HG03432 (cell line): ENCODE results near the gene FTO.

Source experiments
- ATAC-seq: cut with Tn5 transposase; IDR thresholded peaks from one replicate; pipeline ENCODE4 v1.9.1; 2021; ENCODE audit warnings: mild to moderate bottlenecking, moderate library complexity; ENCODE audit not compliant: unreplicated experiment

The FTO gene

DNA sequence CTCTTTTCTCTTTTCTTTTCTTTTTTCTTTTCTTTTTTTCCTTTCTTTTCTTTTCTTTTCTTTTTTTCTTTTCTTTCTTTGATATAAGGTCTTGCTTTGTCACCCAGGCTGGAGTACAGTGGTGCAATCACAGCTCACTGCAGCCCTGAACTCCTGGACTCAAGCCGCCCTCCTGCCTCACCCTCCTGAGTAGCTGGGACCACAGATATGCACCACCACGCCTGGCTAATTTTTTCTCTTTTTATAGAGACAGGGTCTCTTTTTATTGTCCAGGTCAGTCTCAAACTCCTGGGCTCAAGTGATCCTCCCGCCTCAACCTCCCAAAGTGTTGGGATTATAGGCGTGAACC lies 436.8 kb downstream of the FTO start:
- ATAC-seq: no peak

DNA sequence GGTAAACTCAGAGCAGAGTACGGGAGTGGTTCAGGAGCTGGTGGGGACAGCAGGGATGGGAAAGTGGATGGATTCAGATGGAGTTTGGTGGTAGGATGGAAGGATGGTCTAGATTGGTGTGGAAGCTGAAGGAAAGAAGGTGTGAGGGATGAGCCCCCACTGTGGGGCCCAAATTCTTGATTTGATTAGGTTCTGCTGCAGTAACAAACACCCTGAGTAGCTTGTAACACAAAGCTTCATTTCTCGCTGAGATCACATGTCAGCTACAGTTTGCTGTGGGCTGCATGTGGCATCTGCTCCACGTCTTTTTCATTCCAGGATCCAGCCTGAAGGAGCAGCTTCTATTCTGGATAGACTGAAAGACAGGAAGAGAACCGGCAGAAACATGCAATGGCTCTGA lies 438.8 kb downstream of the FTO start:
- no peak for ATAC-seq

DNA sequence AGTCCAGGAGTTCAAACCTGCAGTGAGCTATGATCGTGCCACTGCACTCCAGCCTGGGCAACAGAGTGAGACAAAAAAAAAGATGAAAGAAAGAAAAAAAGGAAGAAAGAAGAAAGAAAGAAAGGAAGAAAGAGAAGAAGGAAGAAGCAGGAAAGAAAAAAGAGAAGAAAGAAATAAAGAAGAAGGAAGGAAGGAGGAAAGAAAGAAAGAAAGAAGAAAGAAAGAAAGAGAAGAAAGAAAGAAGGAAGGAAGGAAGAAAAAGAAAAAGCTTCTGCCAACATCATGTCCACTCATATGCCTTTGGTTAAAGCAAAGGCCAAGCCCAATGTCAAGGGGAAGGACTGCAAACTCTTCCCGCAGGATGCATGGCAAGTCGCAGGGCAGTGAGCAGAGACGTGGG lies 439.5 kb downstream of the FTO start:
- ATAC-seq: no peak

DNA sequence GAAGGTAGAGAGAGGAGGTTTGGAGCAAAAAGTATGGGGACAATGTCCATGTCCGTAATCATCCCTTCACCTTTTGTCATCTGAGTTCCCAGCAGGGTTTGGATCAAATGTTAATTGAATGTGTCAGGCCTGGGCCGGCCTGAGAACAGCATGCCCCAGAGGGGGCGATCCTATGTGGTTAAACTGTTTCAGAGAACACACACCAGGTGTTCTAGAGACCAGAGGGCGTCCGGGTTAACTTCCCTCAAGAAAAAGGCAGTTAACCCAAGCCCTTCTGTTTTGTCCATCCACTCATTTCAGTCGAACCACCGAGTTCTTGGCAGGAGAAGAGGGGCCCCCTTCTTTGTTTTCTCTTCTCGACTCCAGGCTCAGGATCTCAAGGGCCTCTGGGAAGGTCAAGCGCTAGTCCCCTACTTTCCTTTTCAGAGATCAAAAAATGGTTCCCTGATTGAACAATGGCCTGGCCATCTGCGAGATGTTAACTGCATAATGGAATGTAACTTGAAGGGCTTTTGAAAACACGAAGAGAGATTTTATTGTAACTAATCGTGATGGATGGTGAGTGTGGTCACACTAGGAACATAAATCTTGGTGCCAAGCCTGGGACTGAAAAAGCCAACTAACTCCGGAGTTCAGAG lies 440.1 kb downstream of the FTO start:
- no peak for ATAC-seq

DNA sequence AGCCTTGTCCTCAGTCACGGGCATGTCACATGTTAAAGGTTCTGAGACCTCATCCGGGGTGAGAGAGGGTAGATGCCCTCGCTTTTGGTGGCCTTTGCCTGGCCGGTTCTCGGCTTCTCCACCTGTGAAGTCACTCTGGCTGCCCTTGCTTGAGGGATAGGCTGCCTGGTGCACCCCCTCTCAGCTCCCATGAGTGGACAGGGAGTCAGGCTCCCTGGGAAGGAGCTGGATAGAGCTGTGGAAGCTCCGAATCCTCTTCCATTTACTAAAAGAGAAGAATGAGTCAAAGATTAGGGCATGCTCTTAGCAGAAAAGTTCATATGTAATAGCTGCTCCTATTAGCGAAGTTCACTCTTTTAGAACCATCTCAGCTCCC lies 440.6 kb downstream of the FTO start:
- no peak for ATAC-seq

DNA sequence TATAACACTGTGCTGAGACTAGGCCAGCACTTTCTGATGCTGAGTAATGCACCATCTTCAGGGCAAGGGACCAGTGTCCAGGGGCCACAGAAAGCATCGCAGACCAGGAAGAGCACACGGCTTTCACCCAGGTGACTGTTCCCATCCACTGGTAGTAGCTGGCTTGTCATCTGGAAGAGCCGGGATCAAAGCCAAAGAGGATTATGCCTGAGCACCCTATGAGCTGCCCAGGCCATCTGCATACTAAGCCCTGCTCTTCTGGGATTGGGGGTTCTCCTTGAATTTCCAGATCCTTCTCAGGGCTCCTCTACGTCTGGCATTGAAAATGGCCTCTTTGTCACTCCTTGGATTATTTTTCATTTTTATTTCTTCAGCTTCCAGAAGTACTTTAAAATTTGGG lies 441.9 kb downstream of the FTO start:
- ATAC-seq: no peak

DNA sequence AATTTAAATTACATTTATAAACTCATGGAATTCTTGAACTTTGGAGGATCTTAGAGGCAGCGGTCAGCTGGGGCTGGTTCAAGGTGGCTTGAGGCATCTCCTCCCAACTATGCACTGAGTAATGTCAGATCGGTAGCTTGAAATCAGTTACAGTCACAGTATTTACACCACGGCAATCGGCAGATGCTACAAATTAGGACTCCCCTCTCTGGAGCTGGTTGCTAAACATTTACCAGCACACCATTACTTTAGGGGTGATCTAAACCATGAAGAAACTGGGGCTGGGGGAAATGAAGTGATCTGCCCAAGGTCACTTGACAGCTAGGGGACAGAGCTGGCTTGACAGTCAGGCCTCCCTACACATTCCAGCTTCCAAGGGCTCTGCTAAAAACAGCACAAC lies 445.0 kb downstream of the FTO start:
- no peak for ATAC-seq

DNA sequence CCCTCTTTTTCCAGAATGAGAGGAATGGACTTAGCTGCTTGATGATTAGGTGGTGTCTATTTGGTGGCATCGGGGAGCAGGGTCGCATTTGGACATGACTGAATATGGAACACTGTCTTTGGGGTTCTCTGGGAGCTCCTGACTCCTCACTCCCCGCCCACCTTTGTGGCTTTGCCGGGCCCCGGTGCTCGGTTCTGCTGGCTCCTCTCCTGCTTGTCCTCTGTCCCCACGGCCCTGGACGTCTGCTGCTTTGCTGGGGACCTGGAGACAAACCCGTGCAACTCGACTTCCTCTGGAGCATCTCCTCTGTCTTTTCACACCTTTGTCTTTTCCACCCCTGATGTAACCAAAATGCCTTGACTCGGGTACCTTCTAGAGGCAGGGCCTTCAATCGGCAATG lies 446.9 kb downstream of the FTO start:
- ATAC-seq: no peak

DNA sequence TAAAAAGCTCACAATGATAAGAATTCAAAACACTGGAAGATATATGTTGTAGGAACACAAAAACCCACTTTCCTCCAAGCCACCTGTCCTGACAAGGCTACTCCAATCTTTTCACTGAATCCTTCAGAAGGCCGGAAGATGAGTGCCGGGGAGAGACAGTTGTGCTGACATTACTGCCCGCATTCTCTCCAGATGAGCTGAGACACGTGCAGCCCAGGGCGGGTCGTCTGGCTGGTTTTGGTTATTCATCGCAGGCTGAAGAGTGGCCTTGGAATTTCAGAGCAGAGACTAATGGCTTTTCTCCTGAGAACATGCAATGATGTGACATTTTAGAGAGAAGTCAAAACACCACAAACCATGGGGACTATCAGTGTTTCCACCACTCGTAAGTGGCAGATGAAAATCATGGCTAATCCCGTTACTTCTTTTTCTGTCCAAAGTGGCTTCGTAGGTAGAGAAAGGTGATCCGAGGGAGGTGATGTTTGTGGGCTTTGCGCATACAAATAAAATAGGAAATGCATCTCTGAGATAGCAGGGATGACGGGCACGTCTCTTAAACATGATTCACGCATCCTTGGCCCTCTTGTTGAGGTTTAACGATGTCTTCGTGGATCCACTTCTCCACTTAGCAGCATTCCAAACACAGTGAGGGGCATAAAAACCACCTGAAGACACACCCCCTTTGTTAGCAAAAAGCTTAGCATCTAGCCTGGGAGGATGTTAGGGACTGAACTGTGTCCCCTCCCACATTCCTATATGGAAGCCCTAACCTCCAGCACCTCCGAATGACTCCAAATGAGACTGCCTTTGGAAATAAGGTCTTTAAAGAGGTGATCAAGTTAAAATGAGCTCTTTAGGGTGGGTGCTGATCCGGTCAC lies 448.6 kb downstream of the FTO start:
- ATAC-seq: no peak

DNA sequence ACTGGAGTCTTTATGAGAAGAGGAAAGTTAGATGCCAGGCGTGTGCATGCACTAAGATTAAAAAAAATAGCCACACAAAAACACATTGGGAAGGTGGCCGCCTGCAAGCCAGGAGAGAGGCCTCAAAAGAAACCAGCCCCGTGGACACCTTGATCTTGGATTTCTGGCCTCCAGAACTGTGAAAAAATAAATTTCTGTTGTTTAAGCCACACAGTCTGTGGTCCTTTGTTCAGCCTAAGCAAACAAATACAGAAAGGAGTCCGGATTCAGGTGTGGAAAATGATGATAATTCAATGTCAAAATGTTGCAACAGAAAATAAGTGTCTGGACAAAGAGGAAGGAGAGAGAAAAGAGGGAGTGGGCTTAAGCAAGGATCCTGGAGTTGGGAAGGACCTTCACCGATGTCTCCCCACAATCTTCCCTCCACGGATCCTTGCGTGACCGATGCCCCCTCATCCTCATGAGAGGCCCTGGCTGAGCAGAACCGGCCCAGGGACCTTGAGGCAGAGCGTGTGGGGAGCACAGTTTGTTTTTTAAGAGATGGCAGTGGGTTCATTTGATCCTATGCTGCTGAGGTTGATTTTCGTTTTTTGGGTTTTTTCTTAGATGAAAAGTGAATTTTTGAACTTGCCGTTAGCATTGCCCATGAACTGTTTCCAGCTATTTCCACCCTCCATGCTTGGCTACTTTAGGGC lies 449.4 kb downstream of the FTO start:
- no peak for ATAC-seq

DNA sequence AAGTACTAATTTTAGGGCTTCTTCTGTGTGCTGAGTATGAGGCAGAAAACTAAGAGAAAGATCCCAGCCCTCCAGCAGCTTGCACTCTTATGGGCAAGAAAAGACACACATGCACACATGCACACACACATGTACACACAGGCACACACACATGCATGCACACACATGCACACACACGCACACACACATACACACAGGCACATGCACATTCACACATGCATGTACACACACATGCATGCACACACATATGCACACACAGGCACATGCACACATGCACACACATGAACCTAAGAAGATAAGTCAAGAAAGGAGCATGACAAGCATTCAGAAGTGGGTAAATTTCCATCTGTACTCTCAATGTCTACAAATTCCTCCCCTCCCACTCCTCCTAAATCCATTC lies 452.4 kb downstream of the FTO start:
- no peak for ATAC-seq

DNA sequence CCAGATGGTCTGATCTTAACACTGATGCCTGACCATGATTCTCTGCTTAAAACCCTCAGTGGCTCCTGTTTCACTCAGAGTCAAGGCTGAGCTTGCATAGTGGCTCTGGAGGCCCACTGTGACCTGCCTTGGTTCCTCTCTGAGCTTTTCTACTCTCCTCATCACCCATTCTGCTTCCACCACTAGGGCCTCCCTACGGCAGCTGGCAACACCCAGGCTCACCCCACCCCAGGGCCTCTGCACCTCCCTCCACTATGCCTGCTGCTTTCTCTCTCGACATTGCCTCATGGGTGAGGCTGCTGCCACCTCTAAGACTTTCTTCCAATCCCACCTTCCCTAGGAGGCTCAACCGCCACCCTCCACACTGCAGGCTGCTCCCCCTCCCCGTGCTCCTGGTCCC lies 455.0 kb downstream of the FTO start:
- ATAC-seq: no peak

DNA sequence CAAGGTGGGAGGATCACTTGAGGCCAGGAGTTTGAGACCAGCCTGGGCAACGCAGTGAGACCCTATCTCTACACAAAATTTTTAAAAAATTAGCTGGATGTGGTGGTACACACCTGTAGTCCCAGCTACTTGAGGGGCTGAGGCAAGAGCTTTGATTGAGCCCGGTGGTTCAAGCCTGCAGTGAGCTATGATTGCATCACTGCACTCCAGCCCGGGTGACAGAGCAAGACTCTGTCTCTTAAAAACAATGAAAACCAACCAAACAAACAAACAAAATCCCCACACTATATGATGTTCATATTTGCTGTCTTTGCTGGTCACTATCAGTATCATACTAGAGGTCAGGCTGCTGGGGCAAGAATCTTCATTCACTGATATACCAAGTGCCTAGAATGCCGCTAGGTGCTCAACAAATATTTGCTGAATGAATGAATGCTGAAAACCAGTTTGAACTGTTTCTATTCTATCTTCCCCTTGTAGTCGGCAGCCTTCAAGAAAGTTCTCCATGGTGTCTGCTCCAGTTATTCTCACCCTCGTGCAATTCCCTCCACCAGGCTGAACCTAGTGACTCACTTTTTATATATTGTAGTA lies 455.6 kb downstream of the FTO start:
- no peak for ATAC-seq

DNA sequence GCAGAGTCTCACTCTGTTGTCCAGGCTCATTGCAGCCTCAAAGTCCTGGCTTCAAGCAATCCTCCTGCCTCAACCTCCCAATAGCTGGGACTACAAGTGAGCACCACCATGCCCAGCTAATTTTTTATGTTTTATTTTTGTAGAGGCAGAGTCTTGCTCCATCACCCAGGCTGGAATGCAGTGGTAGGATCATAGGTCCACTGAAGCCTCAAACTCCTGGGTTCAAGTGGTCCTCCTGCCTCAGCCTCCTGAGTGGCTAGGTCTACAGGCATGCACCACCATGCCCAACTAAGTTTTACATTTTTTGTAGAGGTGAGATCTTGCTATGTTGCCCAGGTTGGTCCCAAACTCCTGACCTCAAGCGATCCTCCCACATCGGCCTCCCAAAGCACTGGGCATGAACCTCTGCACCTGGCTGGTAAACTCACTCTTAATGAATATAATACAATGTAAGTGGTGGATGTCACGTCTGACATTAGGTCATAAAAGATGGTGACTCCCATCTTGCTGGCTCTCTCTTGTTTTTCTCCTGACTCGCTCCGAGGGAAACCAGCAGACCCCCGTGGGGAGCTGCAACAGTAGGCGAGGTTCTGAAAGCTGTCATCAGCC lies 456.4 kb downstream of the FTO start:
- ATAC-seq: no peak

DNA sequence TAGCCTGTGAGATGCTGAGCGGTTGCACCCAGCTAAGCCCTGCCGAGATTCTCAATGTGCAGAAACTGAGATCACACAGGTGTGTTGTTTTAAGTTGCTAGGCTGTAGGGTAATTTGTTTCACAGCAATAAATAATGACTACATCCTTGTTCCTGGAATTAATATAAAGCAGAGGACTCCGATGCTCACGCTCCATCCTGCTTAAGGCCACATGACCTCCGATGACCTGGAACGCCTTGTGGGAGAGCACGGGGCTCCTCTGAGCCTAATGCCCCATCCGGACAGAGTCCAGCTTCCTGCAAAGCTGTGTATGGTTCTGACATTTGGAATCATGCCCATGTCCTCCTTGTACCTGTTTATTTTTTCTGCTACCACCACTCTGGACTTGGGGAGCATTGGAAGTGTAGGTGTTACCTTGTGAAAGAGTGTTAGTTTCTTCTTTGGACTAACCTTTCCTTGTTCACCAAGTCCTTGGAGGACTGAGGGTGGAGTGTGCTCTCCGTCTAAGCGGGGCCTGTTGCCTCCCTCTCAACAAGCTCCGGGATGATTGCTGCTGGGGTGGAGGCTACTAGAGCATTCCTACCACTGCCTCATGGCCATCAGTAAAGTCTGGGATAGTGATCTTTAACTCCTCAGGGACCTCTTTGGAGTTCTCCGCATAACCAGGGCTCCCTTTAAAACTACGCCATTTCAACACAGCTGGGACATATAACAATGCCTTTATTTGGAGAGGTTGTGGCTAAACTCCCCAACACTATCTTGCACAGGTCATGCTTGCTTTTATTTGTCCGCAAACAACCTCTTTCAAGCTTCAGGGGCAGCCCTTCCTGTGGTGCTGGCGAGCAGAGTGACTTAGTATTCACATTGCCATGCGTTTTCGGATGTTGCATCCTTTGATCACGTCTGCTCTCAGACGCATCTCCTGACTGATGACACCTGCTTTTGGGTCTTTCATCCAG lies 457.3 kb downstream of the FTO start:
- no peak for ATAC-seq

DNA sequence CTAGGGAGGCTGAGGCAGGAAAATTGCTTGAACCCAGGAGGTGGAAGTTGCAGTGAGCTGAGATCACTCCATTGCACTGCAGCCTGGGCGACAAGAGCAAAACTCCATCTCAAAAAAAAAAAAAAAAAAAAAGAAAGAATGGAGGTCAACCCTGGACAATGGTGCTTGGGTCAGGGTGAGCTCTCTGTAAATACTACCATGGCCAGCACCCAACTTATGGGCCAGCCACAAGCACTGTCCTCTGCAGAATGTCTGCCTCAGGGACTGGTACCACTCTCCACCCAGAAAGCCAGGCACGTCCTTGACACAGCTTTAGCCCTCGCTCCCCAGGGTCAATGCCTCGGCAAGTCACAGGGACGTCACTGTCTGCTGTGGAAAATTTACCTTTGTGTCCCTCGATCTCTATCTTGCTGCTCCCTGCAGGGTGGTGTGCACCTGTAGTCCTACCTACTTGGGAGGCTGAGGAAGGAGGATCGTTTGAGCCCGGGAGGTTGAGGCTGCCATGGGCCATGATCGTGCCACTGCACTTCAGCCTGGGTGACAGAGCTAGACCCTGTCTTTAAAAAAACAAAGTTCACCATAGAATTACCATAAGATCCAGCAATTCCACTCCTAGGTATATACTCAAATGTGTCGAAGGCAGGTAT lies 459.4 kb downstream of the FTO start:
- no peak for ATAC-seq

DNA sequence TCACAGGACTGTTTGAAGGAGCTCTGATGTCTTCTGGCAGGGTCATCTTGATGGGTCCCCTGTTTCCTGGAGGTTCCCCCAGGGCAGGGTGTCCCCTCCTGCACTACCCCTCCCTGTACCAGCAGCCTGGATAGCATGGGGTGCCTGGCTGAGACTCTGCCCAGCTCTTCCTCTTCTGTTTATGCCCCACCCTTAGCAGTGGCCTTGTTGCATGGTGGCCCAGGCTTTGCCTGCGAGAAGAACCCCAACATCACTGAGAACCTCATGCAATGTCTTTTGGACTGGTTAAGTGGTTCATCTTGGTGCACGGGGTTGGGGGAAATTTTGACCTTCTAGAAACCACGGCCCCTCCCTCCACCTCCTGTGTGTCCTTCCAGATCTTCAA lies 460.8 kb downstream of the FTO start:
- ATAC-seq: no peak

DNA sequence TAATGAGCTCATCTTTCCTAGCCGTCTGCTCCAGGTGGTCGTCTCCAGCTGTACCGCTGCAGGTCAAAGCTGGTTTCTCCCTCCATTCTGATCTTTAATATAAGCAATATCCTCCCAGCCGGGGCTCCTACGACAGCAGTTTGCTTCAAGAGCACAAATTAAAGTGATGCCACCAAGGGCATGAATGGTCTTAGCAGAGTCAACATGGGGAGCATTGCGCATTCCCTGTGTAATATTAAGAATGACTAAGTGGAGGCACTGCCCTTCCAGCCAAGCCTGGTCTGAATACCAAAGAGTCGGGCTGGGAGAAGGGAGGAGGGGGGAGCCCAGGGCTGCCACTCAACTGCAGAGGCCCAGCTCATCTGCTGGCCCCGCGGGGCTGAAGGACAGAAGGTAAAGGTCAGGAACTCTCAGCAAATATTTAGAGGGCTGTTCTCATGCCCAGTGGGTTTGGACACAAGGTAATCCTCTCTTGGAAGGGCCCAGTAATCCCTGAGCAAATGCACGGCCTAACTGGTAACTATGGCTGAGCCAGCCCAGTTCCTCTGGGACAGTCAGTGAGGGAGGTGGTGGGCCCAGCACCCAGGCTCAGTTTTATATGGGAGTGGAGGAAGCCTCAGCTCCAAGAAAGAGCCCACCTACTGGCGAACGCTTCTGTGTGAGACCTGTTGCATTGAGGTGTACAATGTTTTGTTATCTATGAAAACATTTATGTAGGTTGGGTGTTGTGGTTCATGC lies 461.4 kb downstream of the FTO start:
- no peak for ATAC-seq
